NCI-H2171 (cell line): ENCODE results near the gene COL18A1.
"Not testable (repeated sequence)": the region's sequence is repeated elsewhere in the genome, so short reads cannot be mapped to it uniquely, and the experiment has no call there.

Experiments
- DNase-seq: peaks from one replicate; lab custom pipeline; 2025; lab: John Stamatoyannopoulos, UW

COL18A1 gene

DNA sequence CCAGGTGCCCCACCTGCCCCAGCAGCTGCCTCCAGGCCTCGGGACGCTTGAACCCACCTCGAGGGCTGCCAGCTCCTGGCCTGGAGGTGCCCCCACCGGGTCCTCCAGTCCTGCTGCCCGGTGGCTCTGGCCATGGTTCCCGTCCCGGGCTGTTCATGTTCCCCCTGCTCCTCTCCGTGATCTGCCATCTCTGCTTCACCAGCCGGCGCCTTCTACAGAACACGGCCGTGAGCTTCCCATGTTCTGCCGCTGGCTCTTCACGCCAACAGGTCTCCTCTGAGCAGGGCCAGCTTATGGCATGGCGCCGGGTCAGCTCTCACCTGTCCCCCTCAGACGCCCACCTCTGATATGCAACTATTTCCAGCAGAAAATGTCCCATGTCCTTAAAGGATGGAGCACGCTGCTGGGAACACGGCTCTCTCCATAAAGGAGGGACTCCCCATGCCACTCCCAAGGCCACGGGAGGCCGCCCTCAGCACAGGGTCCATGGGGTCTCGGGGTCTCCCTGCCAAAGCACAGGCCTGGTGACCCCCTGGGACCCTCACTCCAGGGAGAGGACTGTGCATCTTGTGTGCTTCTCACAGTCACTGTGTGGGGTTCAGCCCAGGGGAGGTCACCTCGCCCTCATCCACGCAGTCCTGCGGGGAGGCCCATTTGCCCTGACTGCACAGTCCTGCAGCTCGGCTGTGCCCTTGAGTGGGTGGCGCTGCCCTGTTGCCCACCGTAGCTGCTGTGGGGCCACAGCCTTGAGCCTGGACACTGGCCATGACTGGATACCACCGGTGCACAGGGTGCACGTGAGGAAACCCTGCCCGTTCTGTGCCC, 36.7 kb downstream of the COL18A1 start:
- DNase-seq: no peak

- DNase-seq: no peak
These were observed 37.3 kb downstream of the COL18A1 start for GRCh38 chr21:45442276-45442675.

DNA sequence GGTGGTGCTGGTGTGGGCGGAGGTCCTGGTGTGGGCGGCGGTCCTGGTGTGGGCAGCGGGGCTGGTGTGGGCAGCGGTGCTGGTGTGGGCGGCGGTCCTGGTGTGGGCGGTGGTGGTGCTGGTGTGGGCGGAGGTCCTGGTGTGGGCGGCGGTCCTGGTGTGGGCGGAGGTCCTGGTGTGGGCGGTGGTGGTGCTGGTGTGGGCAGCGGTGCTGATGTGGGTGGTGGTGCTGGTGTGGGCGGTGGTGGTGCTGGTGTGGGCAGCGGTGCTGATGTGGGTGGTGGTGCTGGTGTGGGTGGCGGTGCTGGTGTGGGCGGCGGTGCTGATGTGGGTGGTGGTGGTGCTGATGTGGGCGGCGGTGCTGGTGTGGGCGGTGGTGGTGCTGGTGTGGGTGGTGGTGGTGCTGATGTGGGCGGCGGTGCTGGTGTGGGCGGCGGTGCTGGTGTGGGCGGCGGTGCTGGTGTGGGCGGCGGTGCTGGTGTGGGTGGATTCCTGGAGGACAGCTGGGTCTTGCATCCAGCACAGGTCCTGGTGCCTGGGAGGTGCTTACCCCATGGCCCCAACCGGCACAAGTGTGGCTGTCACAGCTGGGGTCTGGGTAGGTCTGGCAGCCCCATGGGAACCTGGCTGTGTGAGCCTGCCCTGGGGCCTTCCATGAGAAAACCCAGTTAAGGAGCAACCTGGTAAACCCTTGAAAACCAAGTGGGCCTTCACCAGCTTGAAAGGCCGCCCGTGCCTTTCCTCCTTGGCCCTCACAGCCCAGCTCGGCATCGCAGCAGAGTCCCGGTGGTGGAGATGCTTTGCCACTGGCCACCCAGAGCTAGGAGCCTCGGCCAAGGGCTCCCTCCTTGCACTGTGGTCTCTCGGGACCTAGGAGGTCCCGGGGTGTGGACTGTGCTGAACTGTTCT, 38.0 kb downstream of the COL18A1 start:
- not testable (repeated sequence) for DNase-seq

DNA sequence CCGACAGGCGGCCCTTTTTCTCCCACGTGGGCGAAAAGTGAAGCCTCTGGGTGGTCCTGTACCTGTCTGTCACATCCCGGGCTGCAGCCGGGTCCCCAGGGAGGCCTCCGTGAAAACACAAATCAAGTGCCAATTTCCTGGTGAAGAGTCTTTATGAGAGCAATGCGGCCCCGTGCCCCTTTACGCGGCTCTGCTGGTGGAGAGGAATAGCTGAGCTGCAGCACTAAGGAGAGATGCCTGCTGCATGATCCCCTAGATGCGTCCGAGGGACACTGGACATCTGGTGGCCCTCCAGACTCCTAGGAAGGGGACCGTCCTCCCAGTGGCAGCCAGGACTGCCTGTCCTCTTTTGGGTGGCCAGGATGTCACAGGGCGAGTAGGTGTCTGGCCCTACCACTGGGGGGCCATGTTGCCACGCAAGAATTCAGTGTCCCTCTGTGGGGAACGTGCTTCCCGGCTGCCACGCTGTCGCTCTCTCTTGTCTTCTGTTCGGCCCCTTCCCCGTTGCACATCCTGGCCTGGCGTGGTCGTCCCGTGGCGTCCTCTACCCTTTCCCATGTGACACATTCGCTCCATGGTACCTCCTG, 38.7 kb downstream of the COL18A1 start:
- DNase-seq: no peak

GRCh38 chr21:45444385-45444784, 39.4 kb downstream of the COL18A1 start:
- DNase-seq: no peak

DNA sequence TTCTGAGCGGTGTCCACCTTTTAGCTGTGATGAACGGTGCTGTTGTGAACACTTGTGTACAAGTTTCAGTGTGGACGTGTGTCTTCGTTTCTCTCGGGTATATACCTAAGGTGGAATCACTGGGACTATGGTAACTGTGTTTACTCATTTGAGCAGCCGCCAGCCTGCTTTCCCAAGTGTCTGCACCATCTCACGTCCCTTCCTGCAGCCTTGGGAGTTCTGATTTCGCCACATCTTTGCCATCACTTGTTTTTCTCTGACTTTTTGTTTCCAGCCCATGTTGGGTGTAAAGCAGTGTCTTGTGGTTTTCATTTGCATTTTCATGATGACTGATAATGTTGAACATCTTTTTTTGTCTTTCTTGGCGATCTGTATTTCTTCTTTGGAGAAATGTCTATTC, 40.4 kb downstream of the COL18A1 start:
- no peak for DNase-seq

GRCh38 chr21:45447821-45448220, 42.9 kb downstream of the COL18A1 start:
- DNase-seq: no peak

GRCh38 chr21:45448283-45448809, 43.4 kb downstream of the COL18A1 start:
- no peak for DNase-seq

- no peak for DNase-seq
These were observed 44.1 kb downstream of the COL18A1 start for GRCh38 chr21:45448810-45449657.

DNA sequence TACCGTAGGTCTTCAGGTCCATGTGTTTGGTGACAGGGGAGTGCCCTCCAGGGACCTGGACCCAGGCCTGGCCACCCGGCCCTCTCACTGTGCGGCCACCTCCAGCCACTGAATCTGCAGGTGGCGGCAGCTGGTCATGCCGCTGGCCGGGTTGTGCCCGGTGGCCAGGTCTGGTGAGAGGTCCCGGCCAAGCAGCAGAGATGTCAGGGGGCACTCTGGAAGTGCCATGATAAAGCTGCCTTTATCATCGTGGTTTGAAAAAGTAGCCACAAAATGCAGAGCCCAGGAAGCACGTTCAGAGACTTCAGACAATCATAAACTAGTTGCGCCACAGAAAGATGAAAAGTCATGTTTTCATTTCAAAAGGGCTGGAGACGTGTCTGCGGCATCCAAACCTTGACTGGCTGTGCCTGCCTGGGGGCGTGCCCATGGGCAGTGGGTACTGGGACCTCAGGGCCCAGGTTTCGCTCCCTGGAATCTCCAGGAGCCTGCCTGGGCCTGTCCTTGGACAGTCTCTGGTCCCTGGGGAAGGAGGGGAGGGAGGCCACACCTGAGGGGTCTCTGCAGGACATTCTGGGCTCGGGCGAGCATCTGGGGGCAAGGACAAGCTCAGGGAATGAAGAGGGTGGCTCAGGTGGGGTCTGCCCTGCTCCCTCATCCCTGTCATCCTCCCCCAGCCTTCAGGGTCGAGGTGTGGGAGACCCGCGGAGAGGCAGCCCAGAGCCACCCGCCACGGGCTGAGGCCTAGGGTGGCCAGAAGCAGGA, 44.9 kb downstream of the COL18A1 start:
- DNase-seq: no peak

GRCh38 chr21:45450423-45451090, 45.6 kb downstream of the COL18A1 start:
- DNase-seq: no peak

DNA sequence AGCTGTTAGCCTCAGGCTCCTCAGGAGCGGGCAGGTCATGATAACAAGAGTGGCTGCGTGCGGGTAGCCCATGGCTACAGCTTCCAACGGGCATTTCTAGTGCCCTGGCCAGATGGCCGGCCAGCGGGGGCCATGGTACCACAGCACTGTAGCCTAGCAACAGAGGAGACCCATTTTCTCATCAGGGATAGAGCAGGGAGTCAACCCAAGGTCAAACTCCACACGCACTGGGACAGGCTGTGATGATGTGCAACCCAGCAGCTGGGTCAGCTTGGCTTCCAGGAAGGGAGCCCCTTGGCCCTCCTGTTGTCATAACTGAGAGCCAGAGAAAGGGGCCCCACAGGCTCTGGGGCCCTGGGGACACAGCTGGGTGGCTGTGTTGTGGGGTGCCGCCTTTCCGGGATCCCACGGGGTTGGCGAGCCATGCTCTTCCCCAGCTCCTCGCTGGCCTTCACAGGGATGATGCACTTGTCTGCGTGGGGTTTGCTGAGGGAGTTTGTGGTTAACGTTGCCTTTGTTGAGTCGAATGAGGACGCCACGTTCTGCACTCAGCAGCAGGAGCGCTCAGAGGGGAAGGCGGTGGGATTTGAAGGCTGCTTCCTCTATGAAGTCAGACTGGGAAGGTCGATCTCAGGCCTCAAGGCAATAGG, 46.3 kb downstream of the COL18A1 start:
- DNase-seq: no peak

DNA sequence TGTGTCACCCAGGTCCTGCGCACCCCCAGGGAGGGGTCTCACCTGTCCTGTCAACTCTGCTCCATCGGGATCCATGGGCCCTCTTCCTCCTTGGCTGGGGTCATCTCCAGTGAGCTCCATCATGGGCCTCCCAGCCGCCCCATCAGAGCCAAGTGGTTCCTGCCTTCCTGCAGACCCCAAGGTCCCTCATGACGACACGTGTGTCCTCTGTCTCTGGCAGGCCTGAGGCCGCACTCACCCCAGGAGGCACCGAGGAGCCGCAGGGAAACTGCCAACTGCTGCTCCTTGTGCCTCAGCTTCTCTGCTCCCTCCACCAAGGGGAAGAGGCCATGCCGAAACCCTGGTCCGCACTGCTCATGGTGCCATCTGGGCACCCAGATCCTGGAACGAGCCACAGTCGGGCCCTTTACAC, 46.8 kb downstream of the COL18A1 start:
- no peak for DNase-seq

GRCh38 chr21:45452696-45453307, 47.8 kb downstream of the COL18A1 start:
- DNase-seq: no peak

- no peak for DNase-seq
These were observed 48.5 kb downstream of the COL18A1 start for GRCh38 chr21:45453308-45453950.

DNA sequence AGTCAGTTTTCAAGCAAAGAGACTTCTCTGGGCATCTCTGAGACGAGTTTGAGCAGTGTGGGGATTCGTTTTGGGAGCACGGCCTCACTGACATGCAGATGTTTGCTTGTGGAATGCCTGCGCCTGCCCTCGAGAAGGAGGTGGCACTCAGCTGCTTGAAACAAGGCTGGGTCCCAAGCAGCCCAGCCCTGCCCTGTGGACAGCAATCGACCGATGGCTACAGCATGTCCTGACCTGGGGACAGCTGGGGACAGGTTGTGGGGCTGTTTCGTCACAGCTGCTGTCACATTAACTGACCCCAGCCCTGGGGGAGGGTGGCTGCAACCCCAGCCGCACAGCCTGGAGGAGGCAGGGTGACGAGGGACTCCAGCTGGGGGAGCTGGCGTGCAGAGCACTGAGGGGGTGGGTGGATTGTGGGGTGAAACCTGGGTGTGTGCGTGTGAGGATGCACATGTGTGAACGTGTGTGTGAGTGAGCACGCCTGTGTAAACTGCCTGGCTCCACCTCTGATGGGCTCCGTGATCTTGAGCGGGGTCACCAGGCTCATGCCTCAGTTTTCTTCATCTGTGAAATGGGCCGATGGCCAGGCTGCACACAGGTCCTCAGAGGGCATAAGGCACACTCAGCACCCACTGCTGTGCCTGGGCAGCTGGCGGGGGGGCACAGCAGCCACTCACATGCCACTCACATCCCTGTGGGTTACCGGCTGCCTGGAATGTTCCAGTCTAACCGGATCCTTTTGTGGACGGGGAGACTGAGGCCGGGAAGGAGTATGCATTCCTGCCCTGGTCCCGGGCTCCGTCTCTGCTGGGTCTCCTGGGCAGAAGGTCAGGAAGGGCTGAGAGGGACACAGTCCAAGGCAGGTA, 49.3 kb downstream of the COL18A1 start:
- no peak for DNase-seq

DNA sequence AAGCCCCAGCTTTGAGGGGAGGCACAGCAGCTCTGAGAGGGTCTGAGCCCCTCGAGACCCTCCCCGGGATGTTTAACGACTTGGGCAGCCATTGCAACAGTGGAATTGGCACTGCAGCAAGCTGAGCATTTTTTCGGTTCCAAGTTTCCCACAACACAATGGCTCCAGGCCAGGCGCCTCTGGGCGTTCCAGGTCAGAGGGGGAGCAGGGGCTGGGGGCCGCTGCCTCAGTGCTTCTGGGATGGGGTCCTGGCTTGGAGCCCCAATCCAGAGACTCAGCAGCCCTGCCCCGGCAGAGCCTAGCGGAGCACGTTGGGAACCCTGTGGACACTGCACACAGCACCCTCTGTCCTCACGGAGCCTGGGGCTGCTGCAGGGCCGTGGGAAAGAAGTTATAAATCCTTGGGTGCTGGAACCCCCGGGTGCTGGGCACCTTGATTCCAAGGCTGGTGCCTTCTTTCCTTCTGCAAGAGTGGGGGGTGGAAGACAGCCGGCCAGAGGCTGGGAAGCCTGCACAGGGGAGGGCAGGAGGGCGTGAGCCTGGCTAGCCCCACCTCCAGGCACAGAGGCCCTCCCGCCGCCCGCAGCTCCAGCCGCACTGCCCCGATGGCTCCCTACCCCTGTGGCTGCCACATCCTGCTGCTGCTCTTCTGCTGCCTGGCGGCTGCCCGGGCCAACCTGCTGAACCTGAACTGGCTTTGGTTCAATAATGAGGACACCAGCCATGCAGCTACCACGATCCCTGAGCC, 50.1 kb downstream of the COL18A1 start:
- no peak for DNase-seq
